ENCODE results near the gene GTF2H3.

Gene GTF2H3

GRCh38 chr12:123681605-123682004 lies 48.0 kb downstream of the GTF2H3 start:
- Histone ChIP-seq H4K20me1 (no peaks in the 10 kb centered on the region), H3K36me3 (peaks cover 0 to 14% (median 2%) of the 10 kb centered on the region in 11 experiments; a peak in 6 of 22 replicates), H3K9ac (no peak overlapping the region), H3K27ac (peak overlapping the region in 4 of 11 experiments; percentile 27 to 49 (median 42); a peak in 8 of 22 replicates), H3K4me2 (peak overlapping the region in 5 of 11 experiments; percentile 14 to 82 (median 45); a peak in 10 of 22 replicates), H3K4me3 (no peak overlapping the region), H3K4me1 (peaks cover 0 to 29% (median 13%) of the 10 kb centered on the region in 10 experiments; a peak in 10 of 20 replicates), H3K9me3 (replicated peaks in 1 of 11) (no peaks in the 10 kb centered on the region), H3K27me3 (no peaks in the 10 kb centered on the region)
- peak in 1 of 11 experiments; percentile 10; a peak in 2 of 22 replicates for TF ChIP-seq Cebpa-rat (IDR thresholded peaks at IDR 0.05)

GRCh38 chr12:123683964-123684363 lies 50.3 kb downstream of the GTF2H3 start:
- no peak for TF ChIP-seq Cebpa-rat (IDR thresholded peaks at IDR 0.05)
- H4K20me1 ChIP-seq = no peaks in the 10 kb centered on the region
- H3K4me3 ChIP-seq = no peak overlapping the region
- H3K27me3 ChIP-seq = no peaks in the 10 kb centered on the region
- H3K9ac ChIP-seq = no peak overlapping the region
- H3K4me1 ChIP-seq = peaks cover 0 to 29% (median 13%) of the 10 kb centered on the region in 10 experiments; a peak in 10 of 20 replicates
- peaks cover 0 to 14% (median 5%) of the 10 kb centered on the region in 11 experiments; a peak in 9 of 22 replicates for H3K36me3 ChIP-seq
- H3K9me3 ChIP-seq (replicated peaks in 1 of 11) = no peaks in the 10 kb centered on the region
- peak overlapping the region in 3 of 11 experiments; percentile 20 to 26 (median 22); a peak in 4 of 22 replicates for H3K4me2 ChIP-seq
- peak overlapping the region in 1 of 11 experiments; percentile 9; a peak in 1 of 22 replicates for H3K27ac ChIP-seq

DNA sequence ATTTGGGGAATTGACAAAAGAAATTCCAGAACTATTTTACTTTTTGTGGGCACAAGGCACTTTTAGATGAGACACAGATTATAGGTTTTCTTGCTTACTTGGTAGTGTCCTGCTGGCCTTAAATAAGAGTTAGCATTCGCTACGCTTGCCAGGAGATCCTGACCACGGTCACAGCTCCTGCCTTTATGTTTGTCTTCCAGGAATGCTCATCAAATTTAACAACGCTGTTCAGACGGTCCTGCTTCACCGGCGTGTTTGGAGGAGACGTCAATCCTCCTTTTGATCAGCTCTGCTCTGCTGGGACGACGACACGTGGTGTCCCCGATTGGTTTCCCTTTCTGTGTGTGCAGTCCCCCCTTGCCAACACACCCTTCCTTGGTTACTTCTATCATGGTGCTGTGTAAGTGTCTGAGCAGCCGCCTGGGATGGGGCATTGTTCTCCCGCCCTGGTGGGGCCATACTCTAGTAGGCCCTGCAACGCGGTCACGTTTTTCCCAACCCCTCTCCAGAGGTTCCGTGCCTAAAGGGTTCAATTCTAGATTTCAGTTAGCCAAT lies 53.1 kb downstream of the GTF2H3 start:
- no peak for TF ChIP-seq Cebpa-rat (IDR thresholded peaks at IDR 0.05)
- H4K20me1 ChIP-seq = no peaks in the 10 kb centered on the region
- H3K4me3 ChIP-seq = no peak overlapping the region
- H3K4me1 ChIP-seq = peaks cover 0 to 20% (median 6%) of the 10 kb centered on the region in 10 experiments; a peak in 10 of 20 replicates
- H3K4me2 ChIP-seq = no peak overlapping the region
- peaks cover 0 to 14% (median 3%) of the 10 kb centered on the region in 11 experiments; a peak in 7 of 22 replicates for H3K36me3 ChIP-seq
- H3K27me3 ChIP-seq = no peaks in the 10 kb centered on the region
- H3K9ac ChIP-seq = no peak overlapping the region
- H3K9me3 ChIP-seq (replicated peaks in 1 of 11) = no peaks in the 10 kb centered on the region
- no peak overlapping the region for H3K27ac ChIP-seq

GRCh38 chr12:123690191-123690840 lies 56.7 kb downstream of the GTF2H3 start:
- Histone ChIP-seq H3K9me3 (replicated peaks in 1 of 11) (no peaks in the 10 kb centered on the region), H3K36me3 (peaks cover 0 to 13% (median 3%) of the 10 kb centered on the region in 11 experiments; a peak in 8 of 22 replicates), H3K9ac (no peak overlapping the region)

DNA sequence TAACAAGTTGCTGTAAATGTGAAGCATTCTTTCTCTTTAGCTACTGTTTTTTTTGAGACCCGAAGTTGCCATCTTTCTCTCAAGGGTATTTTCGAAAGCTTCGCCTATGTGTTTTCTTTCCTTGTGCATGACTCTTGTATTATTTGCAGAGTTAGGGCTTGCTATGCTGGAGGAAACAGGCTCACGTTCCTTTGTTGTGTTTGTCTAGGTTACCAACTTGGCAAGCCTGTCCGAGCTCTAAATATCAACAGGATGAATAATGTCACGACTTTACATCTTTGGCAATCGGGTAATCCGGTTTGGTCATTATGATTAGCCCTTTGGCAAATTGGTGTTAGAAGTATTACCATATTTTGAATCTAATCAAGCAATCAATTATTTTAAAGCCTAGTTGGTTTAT lies 62.6 kb downstream of the GTF2H3 start:
- H3K4me2 ChIP-seq = no peak overlapping the region
- no peak for TF ChIP-seq Cebpa-rat (IDR thresholded peaks at IDR 0.05)
- H3K36me3 ChIP-seq = peaks cover 0 to 43% (median 8%) of the 10 kb centered on the region in 11 experiments; a peak in 9 of 22 replicates
- H3K4me3 ChIP-seq = no peak overlapping the region
- no peak overlapping the region for H3K27ac ChIP-seq
- H3K27me3 ChIP-seq = no peaks in the 10 kb centered on the region
- H3K9ac ChIP-seq = no peak overlapping the region
- H4K20me1 ChIP-seq = no peaks in the 10 kb centered on the region
- H3K4me1 ChIP-seq = no peaks in the 10 kb centered on the region
- H3K9me3 ChIP-seq (replicated peaks in 1 of 11) = no peaks in the 10 kb centered on the region

More at GRCh38 chr12:123690191-123690840, 56.7 kb downstream of the GTF2H3 start:
- Histone ChIP-seq H3K4me1 (no peaks in the 10 kb centered on the region), H3K27me3 (no peaks in the 10 kb centered on the region), H3K4me3 (no peak overlapping the region), H4K20me1 (no peaks in the 10 kb centered on the region), H3K4me2 (no peak overlapping the region), H3K27ac (no peak overlapping the region)
- TF ChIP-seq Cebpa-rat (IDR thresholded peaks at IDR 0.05) = no peak

GRCh38 chr12:123696646-123697045 lies 63.0 kb downstream of the GTF2H3 start:
- H3K27me3 ChIP-seq = no peaks in the 10 kb centered on the region
- TF ChIP-seq Cebpa-rat (IDR thresholded peaks at IDR 0.05) = no peak
- no peak overlapping the region for H3K27ac ChIP-seq
- H3K4me2 ChIP-seq = no peak overlapping the region
- no peak overlapping the region for H3K9ac ChIP-seq
- H4K20me1 ChIP-seq = no peaks in the 10 kb centered on the region
- peaks cover 0 to 43% (median 8%) of the 10 kb centered on the region in 11 experiments; a peak in 9 of 22 replicates for H3K36me3 ChIP-seq
- no peaks in the 10 kb centered on the region for H3K4me1 ChIP-seq
- no peak overlapping the region for H3K4me3 ChIP-seq
- H3K9me3 ChIP-seq (replicated peaks in 1 of 11) = no peaks in the 10 kb centered on the region

GRCh38 chr12:123705935-123706334 lies 72.3 kb downstream of the GTF2H3 start:
- H3K9me3 ChIP-seq (replicated peaks in 1 of 11) = no peaks in the 10 kb centered on the region
- H4K20me1 ChIP-seq = no peaks in the 10 kb centered on the region
- peaks cover 0 to 5% (median 0%) of the 10 kb centered on the region in 10 experiments; a peak in 1 of 20 replicates for H3K4me1 ChIP-seq
- H3K36me3 ChIP-seq = peaks cover 0 to 38% (median 0%) of the 10 kb centered on the region in 11 experiments; a peak in 5 of 22 replicates
- H3K27me3 ChIP-seq = no peaks in the 10 kb centered on the region
- no peak for TF ChIP-seq Cebpa-rat (IDR thresholded peaks at IDR 0.05)
- no peak overlapping the region for H3K27ac ChIP-seq
- H3K9ac ChIP-seq = no peak overlapping the region
- H3K4me2 ChIP-seq = no peak overlapping the region
- H3K4me3 ChIP-seq = no peak overlapping the region

- no peak for TF ChIP-seq Cebpa-rat (IDR thresholded peaks at IDR 0.05)
- Histone ChIP-seq H3K4me2 (no peak overlapping the region), H3K27me3 (no peaks in the 10 kb centered on the region), H4K20me1 (peaks cover 0 to 1% (median 0%) of the 10 kb centered on the region in 11 experiments; a peak in 2 of 22 replicates), H3K9me3 (replicated peaks in 1 of 11) (no peaks in the 10 kb centered on the region), H3K9ac (no peak overlapping the region), H3K4me3 (no peak overlapping the region), H3K27ac (no peak overlapping the region), H3K4me1 (peaks cover 5 to 12% (median 7%) of the 10 kb centered on the region in 10 experiments; a peak in 16 of 20 replicates), H3K36me3 (peaks cover 0 to 37% (median 0%) of the 10 kb centered on the region in 11 experiments; a peak in 5 of 22 replicates)
These were observed 73.8 kb downstream of the GTF2H3 start for GRCh38 chr12:123707466-123707865.

All from BLaER1 treated with 17β-estradiol and CSF1 and Interleukin-3, amounts not matched to agents 10 nM and 100 nM (cell line).